GOT3 (cell line): ENCODE measurements around the gene MCOLN3.

Experiments used
- DNase-seq: peaks from one replicate; lab custom pipeline; 2025; ENCODE audit warnings: mixed read lengths; lab: John Stamatoyannopoulos, UW

The MCOLN3 gene

GRCh38 chr1:85048296-85049064 lies at the start of gene MCOLN3:
MCOLN3 (minus strand) TSS chr1:85048500; CDS start chr1:85045360, 3,140 bp downstream.
- no peak for DNase-seq

- DNase-seq: no peak
Observed at GRCh38 chr1:85093644-85094043, 45.3 kb upstream of the MCOLN3 start.

- DNase-seq: no peak
Observed at GRCh38 chr1:85091671-85092280, 43.5 kb upstream of the MCOLN3 start.

GRCh38 chr1:85090225-85090624 lies 41.9 kb upstream of the MCOLN3 start:
- no peak for DNase-seq

GRCh38 chr1:85089203-85089602 lies 40.9 kb upstream of the MCOLN3 start:
- DNase-seq: no peak

GRCh38 chr1:85088408-85088784 lies 40.1 kb upstream of the MCOLN3 start:
- no peak for DNase-seq

- no peak for DNase-seq
Observed at GRCh38 chr1:85087659-85088407, 39.5 kb upstream of the MCOLN3 start.

GRCh38 chr1:85085417-85085816 lies 37.1 kb upstream of the MCOLN3 start:
- DNase-seq: no peak

- no peak for DNase-seq
Observed at GRCh38 chr1:85078903-85079302, 30.6 kb upstream of the MCOLN3 start.

GRCh38 chr1:85074365-85074964 lies 26.2 kb upstream of the MCOLN3 start:
- DNase-seq: no peak

GRCh38 chr1:85070972-85071492 lies 22.7 kb upstream of the MCOLN3 start:
- DNase-seq: no peak

GRCh38 chr1:85068846-85069245 lies 20.5 kb upstream of the MCOLN3 start:
- DNase-seq: no peak

- no peak for DNase-seq
Observed at GRCh38 chr1:85065550-85065949, 17.2 kb upstream of the MCOLN3 start.

- DNase-seq: no peak
Observed at GRCh38 chr1:85062425-85063026, 14.2 kb upstream of the MCOLN3 start.

GRCh38 chr1:85061711-85062424 lies 13.6 kb upstream of the MCOLN3 start:
- DNase-seq: peak; percentile 16

- no peak for DNase-seq
Observed at GRCh38 chr1:85060038-85060437, 11.7 kb upstream of the MCOLN3 start.

- no peak for DNase-seq
Observed at GRCh38 chr1:85059563-85059962, 11.3 kb upstream of the MCOLN3 start.

GRCh38 chr1:85058786-85059185 lies 10.5 kb upstream of the MCOLN3 start:
- DNase-seq: no peak

GRCh38 chr1:85058311-85058710 lies 10.0 kb upstream of the MCOLN3 start:
- DNase-seq: no peak

- DNase-seq: no peak
Observed at GRCh38 chr1:85054664-85055063, 6.4 kb upstream of the MCOLN3 start.

- DNase-seq: no peak
Observed at GRCh38 chr1:85049735-85050166, 1.5 kb upstream of the MCOLN3 start.
